Osteoblast (primary cell): ENCODE measurements around the gene COL23A1. TPM values are rescaled to one million over a fixed set of nuclear protein-coding genes. Genes with fewer than 3 reads are reported as not detected.

Source experiments
- DNase-seq: peaks from one replicate; pipeline ENCODE4 v3.0.0; 2011; ENCODE audit warnings: low spot score, mixed read lengths; ENCODE audit not compliant: insufficient read length; ENCODE audit errors: missing footprints
- H2AFZ ChIP-seq: 2 replicates; pipeline ENCODE4 v1.6.0; 2011; ENCODE audit warnings: mild to moderate bottlenecking, low read length
- H3K27ac ChIP-seq: 2 replicates; pipeline ENCODE4 v1.5.1; 2011; ENCODE audit warnings: mild to moderate bottlenecking, low read depth, low read length, moderate library complexity
- H3K27me3 ChIP-seq: 2 replicates; pipeline ENCODE4 v1.6.0; 2012; ENCODE audit warnings: mild to moderate bottlenecking, control low read depth, inconsistent platforms, low read length, moderate library complexity; ENCODE audit not compliant: insufficient read depth
- H3K36me3 ChIP-seq: 2 replicates; pipeline ENCODE4 v1.5.1; 2011; ENCODE audit warnings: mild to moderate bottlenecking, low read length, control low read depth, moderate library complexity; ENCODE audit not compliant: insufficient read depth
- H3K4me1 ChIP-seq: 2 replicates; pipeline ENCODE4 v1.5.1; 2011; ENCODE audit warnings: mild to moderate bottlenecking, low read length, control low read depth, moderate library complexity; ENCODE audit not compliant: insufficient read depth
- H3K4me2 ChIP-seq: 2 replicates; pipeline ENCODE4 v1.6.0; 2011; ENCODE audit warnings: mild to moderate bottlenecking, low read length; ENCODE audit not compliant: insufficient read depth
- H3K4me3 ChIP-seq: fragments of 200-600 bp; sonication (generic); 3 replicates; pipeline ENCODE4 v1.5.1; 2012; ENCODE audit warnings: mild to moderate bottlenecking, low read length, inconsistent platforms; ENCODE audit not compliant: insufficient read depth
- H3K79me2 ChIP-seq: 2 replicates; pipeline ENCODE4 v1.6.0; 2012; ENCODE audit warnings: mild to moderate bottlenecking, low read length, control low read depth, inconsistent platforms; ENCODE audit not compliant: insufficient read depth
- H3K9me3 ChIP-seq: 2 replicates; pipeline ENCODE4 v1.5.1; 2011; ENCODE audit warnings: low read depth, low read length, control low read depth
- H4K20me1 ChIP-seq: 2 replicates; pipeline ENCODE4 v1.6.0; 2012; ENCODE audit warnings: mild to moderate bottlenecking, low read length, control low read depth; ENCODE audit not compliant: insufficient read depth
- CTCF ChIP-seq: IDR thresholded peaks from 2 replicates; pipeline ENCODE4 v1.5.1; 2011; ENCODE audit warnings: mild to moderate bottlenecking, low read depth, low read length, moderate library complexity; ENCODE audit errors: extremely low read depth
- total RNA-seq: library from RNA; depleted of rRNA; stranded (reverse); fragments of >200 nt; gene quantifications from 2 replicates; pipeline ENCODE4 v1.2.3, GENCODE V29; 2012

COL23A1 gene
- total RNA-seq, 1 donor: under 0.01 TPM

- Histone ChIP-seq H3K27ac (no peak overlapping the region), H3K4me3 (no peak overlapping the region), H3K9me3 (no peaks in the 10 kb centered on the region), H3K4me1 (no peaks in the 10 kb centered on the region), H3K27me3 (no peaks in the 10 kb centered on the region), H3K36me3 (no peaks in the 10 kb centered on the region), H2AFZ (no peak overlapping the region), H3K79me2 (no peaks in the 10 kb centered on the region), H4K20me1 (no peaks in the 10 kb centered on the region), H3K4me2 (no peak overlapping the region)
- TF ChIP-seq CTCF: no peak
- DNase-seq: no peak
Observed at GRCh38 chr5:178532236-178532635, 58.0 kb downstream of the COL23A1 start.

- Histone ChIP-seq H3K9me3 (no peaks in the 10 kb centered on the region), H4K20me1 (no peaks in the 10 kb centered on the region), H3K27me3 (no peaks in the 10 kb centered on the region), H3K36me3 (no peaks in the 10 kb centered on the region), H3K4me2 (no peak overlapping the region), H2AFZ (no peak overlapping the region), H3K4me1 (no peaks in the 10 kb centered on the region), H3K4me3 (no peak overlapping the region), H3K79me2 (no peaks in the 10 kb centered on the region), H3K27ac (no peak overlapping the region)
- no peak for TF ChIP-seq CTCF
- DNase-seq: no peak
Observed at GRCh38 chr5:178531786-178532185, 58.4 kb downstream of the COL23A1 start.

GRCh38 chr5:178530526-178530925 lies 59.7 kb downstream of the COL23A1 start:
- Histone ChIP-seq H3K4me1 (no peaks in the 10 kb centered on the region), H3K4me2 (no peak overlapping the region), H3K79me2 (no peaks in the 10 kb centered on the region), H4K20me1 (no peaks in the 10 kb centered on the region), H3K9me3 (no peaks in the 10 kb centered on the region), H3K36me3 (no peaks in the 10 kb centered on the region), H3K4me3 (no peak overlapping the region), H2AFZ (no peak overlapping the region), H3K27ac (no peak overlapping the region), H3K27me3 (no peaks in the 10 kb centered on the region)
- TF ChIP-seq CTCF: no peak
- no peak for DNase-seq

GRCh38 chr5:178529080-178529479 lies 61.1 kb downstream of the COL23A1 start:
- Histone ChIP-seq H4K20me1 (no peaks in the 10 kb centered on the region), H3K4me3 (no peak overlapping the region), H3K4me2 (no peak overlapping the region), H3K9me3 (no peaks in the 10 kb centered on the region), H3K4me1 (no peaks in the 10 kb centered on the region), H3K36me3 (no peaks in the 10 kb centered on the region), H3K79me2 (no peaks in the 10 kb centered on the region), H3K27ac (no peak overlapping the region), H2AFZ (no peak overlapping the region), H3K27me3 (no peaks in the 10 kb centered on the region)
- no peak for DNase-seq
- TF ChIP-seq CTCF: no peak
